Urinary bladder (tissue), 4 donors: ENCODE data around the gene HNRNPA1. TPM values are rescaled to one million over a fixed set of nuclear protein-coding genes. Genes with fewer than 3 reads are reported as not detected.
"Not testable (repeated sequence)": the region's sequence is repeated elsewhere in the genome, so short reads cannot be mapped to it uniquely, and the experiment has no call there.

ENCODE experiments used
- DNase-seq: peaks from one replicate; pipeline ENCODE4 v3.0.0-alpha.2; 2015; ENCODE audit errors: extremely low spot score
- H3K27ac ChIP-seq: one replicate; pipeline ENCODE4 v1.5.1; 2013; ENCODE audit warnings: low read depth, mild to moderate bottlenecking, moderate library complexity
- H3K36me3 ChIP-seq: one replicate; pipeline ENCODE4 v1.6.1; 2013; ENCODE audit warnings: mild to moderate bottlenecking, moderate library complexity; ENCODE audit not compliant: insufficient read depth
- H3K4me1 ChIP-seq: one replicate; pipeline ENCODE4 v1.6.1; 2013; ENCODE audit warnings: mild to moderate bottlenecking, moderate library complexity; ENCODE audit not compliant: insufficient read depth
- H3K4me3 ChIP-seq: one replicate; pipeline ENCODE4 v1.5.1; 2013; ENCODE audit warnings: low read depth, low read length
- WGBS: extraction: QIAGEN DNeasy Blood & Tissue Kit; methylation state at CpG from one replicate; pipeline ENCODE4 v1.1.7; 2013; 5-methylcytosine and 5-hydroxymethylcytosine counted together
- polyA plus RNA-seq: library from polyadenylated mRNA; stranded (reverse); fragments of 200-250 nt; gene quantifications from one replicate; pipeline ENCODE4 v1.2.3, GENCODE V29; 2013
- total RNA-seq: library from RNA; depleted of rRNA; stranded (reverse); fragments of >200 nt; gene quantifications from one replicate; pipeline ENCODE4 v1.2.3, GENCODE V29; 2014
- donor health status: healthy with polysubstance abuse.
- donor health status: healthy.

HNRNPA1 gene
- total and polyA plus RNA-seq, 2 donors, result 375 to 1,101 TPM

GRCh38 chr12:54296393-54297099 is 16.0 kb downstream of the HNRNPA1 start:
- no peak overlapping the region for H3K4me3 ChIP-seq
- no peak for DNase-seq
- 68% methylated on average over 5 of the region's 5 CpGs for WGBS
- H3K36me3 ChIP-seq, result no peaks in the 10 kb centered on the region
- H3K27ac ChIP-seq, result no peak overlapping the region
- no peaks in the 10 kb centered on the region for H3K4me1 ChIP-seq

- no peak overlapping the region for H3K27ac ChIP-seq
These were observed 18.4 kb downstream of the HNRNPA1 start for GRCh38 chr12:54298904-54299303.

DNA sequence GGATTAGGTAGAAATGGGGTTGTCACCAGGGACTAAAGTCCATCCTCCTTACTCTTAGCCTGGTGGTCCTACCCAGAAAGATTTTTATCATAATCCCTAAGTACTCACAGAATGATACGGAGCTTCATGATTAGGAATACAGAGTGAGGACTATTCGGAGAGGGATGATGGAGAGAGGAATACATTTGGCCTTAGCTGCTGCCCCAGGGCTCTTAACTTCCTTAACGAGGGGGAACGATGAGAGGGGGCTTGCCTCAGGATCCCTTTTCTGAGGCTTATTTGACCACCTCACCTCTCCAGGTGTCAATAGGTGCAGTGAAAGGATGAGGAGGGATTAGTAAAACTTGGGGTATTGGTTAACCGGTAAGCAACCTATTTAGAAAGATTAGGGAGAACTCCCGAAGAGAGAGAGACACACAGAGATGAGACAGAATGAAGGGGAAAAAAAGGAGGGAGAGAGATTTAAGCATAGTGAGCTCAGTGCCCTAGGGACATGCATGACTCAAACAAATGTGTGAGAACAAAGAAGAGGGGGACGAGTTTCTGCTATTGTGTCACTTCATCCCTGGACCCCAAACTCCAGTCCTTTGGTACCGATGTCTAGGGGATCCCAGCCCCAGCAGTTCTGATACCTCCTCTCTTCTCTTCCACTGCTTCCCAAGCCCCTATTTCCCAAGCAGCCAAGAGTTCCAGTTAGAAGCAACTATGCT is 19.1 kb downstream of the HNRNPA1 start:
- DNase-seq, result no peak
- Histone ChIP-seq H3K27ac (no peak overlapping the region), H3K4me3 (no peak overlapping the region), H3K36me3 (no peaks in the 10 kb centered on the region), H3K4me1 (no peaks in the 10 kb centered on the region)
- 58% methylated on average over 8 of the region's 8 CpGs for WGBS

More at GRCh38 chr12:54298904-54299303, 18.4 kb downstream of the HNRNPA1 start:
- Histone ChIP-seq H3K4me1 (no peaks in the 10 kb centered on the region), H3K36me3 (no peaks in the 10 kb centered on the region), H3K4me3 (no peak overlapping the region)
- WGBS, result 92% methylated on average over 5 of the region's 5 CpGs
- DNase-seq, result no peak

DNA sequence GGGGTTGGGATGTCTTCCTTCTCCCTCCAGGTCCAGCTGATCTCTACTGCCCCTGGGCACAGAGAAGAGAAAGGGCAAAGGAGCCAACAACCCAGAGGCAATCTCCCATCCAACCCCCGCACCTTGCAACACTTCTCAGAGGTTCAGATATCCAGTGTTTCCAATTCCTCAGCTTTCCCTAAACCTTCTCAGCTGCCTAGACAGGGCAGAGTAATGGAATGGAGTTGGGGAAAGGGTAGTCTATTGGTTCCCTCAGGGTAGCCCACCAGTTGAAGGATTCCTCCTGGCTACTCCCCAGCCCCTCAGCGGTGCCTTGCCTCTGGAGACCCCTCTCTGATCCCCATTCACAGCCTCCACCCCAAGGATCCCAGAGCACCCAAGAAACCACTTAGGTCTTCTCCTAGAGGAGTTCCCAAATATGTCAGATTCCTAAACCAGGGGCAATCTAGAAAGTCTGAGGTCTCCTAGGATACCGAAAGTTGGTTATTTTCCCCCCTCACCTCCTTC is 19.8 kb downstream of the HNRNPA1 start:
- Histone ChIP-seq H3K4me3 (no peak overlapping the region), H3K36me3 (no peaks in the 10 kb centered on the region), H3K4me1 (no peaks in the 10 kb centered on the region), H3K27ac (no peak overlapping the region)
- 41% methylated on average over 3 of the region's 3 CpGs for WGBS
- no peak for DNase-seq

GRCh38 chr12:54300732-54301427 is 20.4 kb downstream of the HNRNPA1 start, which contains the start of gene NFE2:
TSS of gene NFE2 (minus strand) at chr12:54301015. CDS start at chr12:54295248, 5,767 bp downstream.
- WGBS, result 5% methylated on average over 26 of the region's 26 CpGs
- Histone ChIP-seq H3K36me3 (no peaks in the 10 kb centered on the region), H3K27ac (no peak within 1 kb of the TSS), H3K4me1 (no peaks in the 10 kb centered on the region), H3K4me3 (no peak within 1 kb of the TSS)
- DNase-seq, result no peak

- DNase-seq, result no peak
- WGBS, result 78% methylated on average over 1 of the region's 1 CpG
- H3K4me3 ChIP-seq, result no peak overlapping the region
- no peaks in the 10 kb centered on the region for H3K36me3 ChIP-seq
- H3K27ac ChIP-seq, result no peak overlapping the region
- H3K4me1 ChIP-seq, result no peaks in the 10 kb centered on the region
These were observed 21.0 kb downstream of the HNRNPA1 start for GRCh38 chr12:54301428-54302048.

DNA sequence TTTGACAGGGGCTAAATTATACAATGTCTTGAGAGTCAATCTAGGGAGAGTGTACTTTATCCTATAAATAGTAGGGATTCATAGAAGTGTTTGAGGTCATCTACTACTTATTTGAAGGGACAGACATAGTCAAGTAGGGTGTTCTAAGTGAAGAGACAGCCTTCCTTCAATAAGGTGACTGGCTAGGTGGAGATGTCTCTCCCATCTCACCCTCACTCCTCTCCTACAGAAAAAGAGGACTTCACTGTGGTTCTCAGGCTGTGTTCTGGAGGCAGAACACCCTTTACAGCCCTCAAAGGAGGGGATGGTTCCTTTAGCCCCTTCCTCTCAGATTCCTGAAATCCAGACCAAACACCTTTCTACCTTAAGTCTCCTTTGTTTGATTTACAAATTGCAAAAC is 23.1 kb downstream of the HNRNPA1 start:
- Histone ChIP-seq H3K27ac (no peak overlapping the region), H3K4me1 (no peaks in the 10 kb centered on the region), H3K4me3 (no peak overlapping the region), H3K36me3 (no peaks in the 10 kb centered on the region)
- DNase-seq, result no peak

- WGBS, result 19% methylated on average over 12 of the region's 12 CpGs
- Histone ChIP-seq H3K4me1 (no peaks in the 10 kb centered on the region), H3K4me3 (no peak overlapping the region), H3K27ac (no peak overlapping the region), H3K36me3 (no peaks in the 10 kb centered on the region)
- DNase-seq, result no peak
These were observed 23.8 kb downstream of the HNRNPA1 start for GRCh38 chr12:54304187-54304810.

DNA sequence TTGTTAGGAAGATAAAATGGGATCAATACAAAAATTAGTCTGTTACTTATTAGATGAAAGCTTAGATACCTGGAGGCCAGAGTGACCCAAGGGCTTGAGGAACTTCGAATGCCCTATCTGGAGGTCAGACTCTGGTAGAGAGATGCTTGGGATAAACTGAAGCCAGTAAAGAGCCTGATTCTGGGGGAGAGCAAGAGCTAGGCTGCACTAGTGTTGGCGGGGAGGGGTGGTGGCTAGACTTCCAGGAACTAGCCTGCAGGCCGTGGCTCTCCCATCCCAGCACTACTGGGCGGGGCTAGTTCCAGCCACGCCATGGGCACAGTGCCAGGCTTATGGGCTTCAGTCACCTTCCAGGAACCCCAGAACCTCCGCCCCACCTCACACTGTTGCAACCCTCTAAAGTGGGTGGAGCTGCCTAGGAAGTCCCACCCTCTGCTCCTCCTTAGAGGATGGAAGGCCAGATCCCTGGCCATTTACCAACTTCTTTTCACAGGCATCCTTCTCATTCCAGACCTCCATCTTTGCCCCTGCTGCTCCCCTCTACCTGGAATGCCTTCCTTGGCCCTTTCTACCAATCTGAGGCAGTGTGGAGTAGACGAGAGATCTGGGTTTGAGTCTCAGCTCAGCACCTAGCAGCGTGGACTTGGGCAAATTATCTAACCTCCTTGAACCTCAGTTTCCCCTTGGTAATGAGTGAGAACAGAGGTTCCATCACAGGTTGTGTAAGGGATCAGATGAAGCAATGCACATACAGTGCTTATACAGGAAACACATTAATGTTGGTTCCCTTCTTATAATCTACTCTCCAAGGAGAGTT is 26.6 kb downstream of the HNRNPA1 start:
- Histone ChIP-seq H3K4me3 (no peak overlapping the region), H3K36me3 (no peaks in the 10 kb centered on the region), H3K4me1 (no peaks in the 10 kb centered on the region), H3K27ac (no peak overlapping the region)
- WGBS, result 59% methylated on average over 8 of the region's 8 CpGs
- DNase-seq, result peak; percentile 42

- no peak overlapping the region for H3K27ac ChIP-seq
- H3K4me3 ChIP-seq, result no peak overlapping the region
- no peak for DNase-seq
- no peaks in the 10 kb centered on the region for H3K36me3 ChIP-seq
- WGBS, result 63% methylated on average over 2 of the region's 2 CpGs
- no peaks in the 10 kb centered on the region for H3K4me1 ChIP-seq
These were observed 30.5 kb downstream of the HNRNPA1 start for GRCh38 chr12:54311051-54311450.

DNA sequence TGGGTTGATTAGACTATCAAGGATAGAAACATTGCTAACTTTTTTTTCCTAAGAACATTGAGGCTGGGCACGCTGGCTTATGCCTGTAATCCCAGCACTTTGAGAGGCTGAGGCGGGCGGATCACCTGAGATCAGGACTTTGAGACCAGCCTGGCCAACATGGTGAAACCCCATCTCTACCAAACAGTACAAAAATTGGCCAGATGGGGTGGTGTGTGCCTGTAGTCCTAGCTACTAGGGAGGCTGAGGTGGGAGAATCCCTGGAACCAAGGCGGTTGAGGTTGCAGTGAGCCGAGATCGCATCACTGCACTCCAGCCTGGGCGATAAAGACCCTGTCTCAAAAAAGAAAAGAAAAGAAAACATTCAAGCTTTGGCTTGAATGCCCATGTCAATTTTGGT is 31.8 kb downstream of the HNRNPA1 start:
- H3K4me3 ChIP-seq, H3K27ac ChIP-seq, H3K36me3 ChIP-seq, DNase-seq, H3K4me1 ChIP-seq: not testable (repeated sequence)
- 92% methylated on average over 7 of the region's 7 CpGs for WGBS

- H3K27ac ChIP-seq, result no peak overlapping the region
- 86% methylated on average over 5 of the region's 5 CpGs for WGBS
- no peaks in the 10 kb centered on the region for H3K4me1 ChIP-seq
- DNase-seq, result no peak
- no peak overlapping the region for H3K4me3 ChIP-seq
- H3K36me3 ChIP-seq, result no peaks in the 10 kb centered on the region
These were observed 40.8 kb downstream of the HNRNPA1 start for GRCh38 chr12:54321363-54321762.
